Left ventricle myocardium inferior (tissue), 1 donor: ENCODE data around the gene FAM72B. TPM values are rescaled to one million over a fixed set of nuclear protein-coding genes. Genes with fewer than 3 reads are reported as not detected.
"Not testable (repeated sequence)": the region's sequence is repeated elsewhere in the genome, so short reads cannot be mapped to it uniquely, and the experiment has no call there.

Experiments used
- DNase-seq: peaks from one replicate; pipeline ENCODE4 v3.0.0-alpha.2; 2020
- H3K27ac ChIP-seq: fragments of 200-600 bp; replicated peaks from 2 replicates; pipeline ENCODE4 v1.8.0; 2021
- H3K27me3 ChIP-seq: fragments of 200-600 bp; 2 replicates; pipeline ENCODE4 v1.8.0; 2021; ENCODE audit warnings: low read depth
- H3K36me3 ChIP-seq: fragments of 200-600 bp; 2 replicates; pipeline ENCODE4 v1.8.0; 2021
- H3K4me1 ChIP-seq: fragments of 200-600 bp; 2 replicates; pipeline ENCODE4 v1.8.0; 2021
- H3K4me3 ChIP-seq: fragments of 200-600 bp; 2 replicates; pipeline ENCODE4 v1.8.0; 2021; ENCODE audit warnings: mild to moderate bottlenecking, moderate library complexity
- H3K9me3 ChIP-seq: fragments of 200-600 bp; replicated peaks from 2 replicates; pipeline ENCODE4 v1.8.0; 2021
- intact Hi-C: fragments of 100-400 bp; cut with micrococcal nuclease; formaldehyde crosslinking; loops from one replicate; pipeline ENCODE4 v1.11.0; 2022
- total RNA-seq: library from RNA; stranded (reverse); fragmentation: NEBNext Ultra II Directional; extraction: Animal tissue kit (Norgen Biotek cat#: 25700); gene quantifications from one replicate; pipeline ENCODE4 v1.2.1, GENCODE V29; 2021
- donor health status: DM: no; HTN: yes; CAD: no; lungs with severe emphysema.

FAM72B gene
- total RNA-seq, 1 donor from 2014 or later: not detected

GRCh38 chr1:121183867-121184266 lies 273 bp downstream of the FAM72B start:
- H3K36me3 ChIP-seq, H3K27ac ChIP-seq, H3K4me1 ChIP-seq, intact Hi-C loops, H3K9me3 ChIP-seq, H3K27me3 ChIP-seq: not testable (repeated sequence)
- peak overlapping the region; percentile 60 for H3K4me3 ChIP-seq
- peak; percentile 9 for DNase-seq

DNA sequence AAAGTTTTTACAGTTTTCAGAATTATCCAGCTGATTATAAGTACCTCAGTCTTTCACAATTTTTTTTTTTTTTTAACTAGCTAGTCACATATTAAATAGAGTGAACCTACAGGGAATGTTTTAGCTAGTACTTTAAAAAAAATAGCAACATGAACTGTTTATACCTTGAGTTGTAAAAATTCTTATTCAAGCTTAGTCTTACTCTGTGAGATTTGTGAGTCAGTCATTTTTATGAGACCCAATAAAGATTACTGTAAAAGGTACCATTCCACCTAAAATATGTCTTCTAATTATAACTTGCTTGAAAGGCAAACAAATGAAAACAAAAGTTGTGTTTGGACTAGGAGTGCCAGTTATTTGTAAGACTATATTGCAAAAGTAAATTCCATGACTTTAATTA lies 5.9 kb downstream of the FAM72B start:
- H3K27ac ChIP-seq, H3K4me1 ChIP-seq, H3K9me3 ChIP-seq, H3K27me3 ChIP-seq, DNase-seq, H3K4me3 ChIP-seq, H3K36me3 ChIP-seq, intact Hi-C loops: not testable (repeated sequence)

DNA sequence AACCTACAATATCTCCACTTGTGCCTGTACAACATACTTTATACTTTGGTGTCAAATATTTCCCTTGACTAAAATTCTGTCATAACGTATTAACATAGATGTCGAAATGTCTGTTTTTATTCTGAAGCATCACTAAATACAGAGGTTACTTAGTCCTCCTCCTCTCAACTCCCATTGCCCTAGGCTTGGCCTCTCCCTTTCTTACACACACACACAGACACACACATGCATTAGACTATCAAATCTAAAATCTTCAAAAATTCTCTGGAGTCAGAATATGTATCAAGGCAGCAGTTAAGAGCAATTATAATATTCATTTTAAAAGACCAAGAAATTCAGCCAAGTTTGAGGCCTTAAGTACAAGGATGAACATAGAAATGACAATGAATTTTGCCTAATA lies 7.5 kb downstream of the FAM72B start:
- intact Hi-C loops, H3K9me3 ChIP-seq, H3K27ac ChIP-seq, DNase-seq, H3K27me3 ChIP-seq, H3K4me1 ChIP-seq, H3K36me3 ChIP-seq, H3K4me3 ChIP-seq: not testable (repeated sequence)

DNA sequence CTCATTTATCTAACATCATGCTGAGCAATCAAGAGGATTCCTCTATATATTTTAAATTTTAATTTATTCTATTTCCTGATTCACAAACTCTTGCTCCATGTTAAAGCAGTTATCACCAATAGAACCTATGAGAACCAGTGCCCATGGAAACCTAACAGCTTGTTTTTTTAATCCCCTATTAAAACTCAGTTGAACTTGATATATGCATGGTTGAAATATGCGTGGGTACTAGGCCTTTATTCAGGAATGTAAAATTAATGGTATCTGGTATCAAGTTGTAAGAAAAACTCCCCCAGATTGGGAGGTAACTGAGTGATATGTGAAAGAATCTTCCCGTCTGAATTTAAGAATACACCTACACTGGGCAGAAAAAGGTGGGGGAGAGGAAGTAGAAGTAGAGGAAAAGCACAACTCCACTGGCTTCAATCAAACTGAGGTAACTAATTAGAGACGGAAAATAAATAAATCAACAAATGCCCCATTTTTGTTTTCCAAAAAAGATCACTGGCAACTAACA lies 15.9 kb downstream of the FAM72B start:
- intact Hi-C loops, H3K4me1 ChIP-seq, H3K27me3 ChIP-seq, H3K27ac ChIP-seq, DNase-seq, H3K4me3 ChIP-seq, H3K9me3 ChIP-seq, H3K36me3 ChIP-seq: not testable (repeated sequence)

- intact Hi-C loops, H3K4me1 ChIP-seq, H3K4me3 ChIP-seq, DNase-seq, H3K36me3 ChIP-seq, H3K9me3 ChIP-seq, H3K27ac ChIP-seq, H3K27me3 ChIP-seq: not testable (repeated sequence)
Observed at GRCh38 chr1:121167225-121167738, 16.9 kb downstream of the FAM72B start.

- DNase-seq, H3K36me3 ChIP-seq, intact Hi-C loops: not testable (repeated sequence)
Observed at GRCh38 chr1:121165296-121165695, 18.8 kb downstream of the FAM72B start.

DNA sequence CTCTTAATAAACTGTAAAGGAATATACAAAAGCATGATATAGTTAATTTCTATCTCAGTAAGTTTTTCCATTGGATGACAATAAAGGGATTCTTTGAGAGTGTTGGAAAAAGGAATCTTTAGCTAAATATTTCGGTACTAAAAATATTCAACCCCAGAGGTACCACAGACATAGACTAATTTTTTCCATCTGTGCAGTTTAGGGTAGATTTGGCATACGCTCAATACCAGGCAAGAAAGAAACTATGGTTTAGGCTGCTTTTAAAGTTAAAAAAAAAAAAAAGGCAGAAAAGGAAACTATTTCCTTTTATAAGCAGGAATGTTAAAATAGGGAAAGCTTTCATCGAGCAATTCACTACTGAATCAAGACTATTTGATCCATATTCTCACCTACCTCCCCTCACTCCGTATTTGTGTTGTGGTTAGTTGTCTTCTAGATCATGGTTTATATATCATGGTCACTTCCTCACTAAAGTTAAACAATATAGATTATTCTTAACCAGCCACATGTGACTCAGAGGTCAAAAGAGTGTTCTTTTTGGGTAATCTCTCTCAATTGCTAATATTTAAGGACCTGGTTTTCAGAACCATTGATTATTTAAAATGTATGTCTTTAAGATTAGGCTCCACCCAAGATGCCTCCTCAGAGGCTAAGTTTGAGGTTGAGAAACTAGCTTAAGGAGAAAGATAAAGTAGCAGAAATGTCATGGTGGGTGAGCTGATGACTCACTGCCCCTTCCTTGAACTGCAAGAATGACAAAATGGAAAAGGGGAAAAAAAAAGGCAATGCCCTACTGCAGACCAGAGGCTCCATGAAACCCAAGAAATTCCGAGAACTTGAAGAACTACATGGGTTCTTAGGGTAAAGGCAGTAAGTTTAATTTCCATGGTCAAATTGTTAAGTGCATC lies 20.0 kb downstream of the FAM72B start:
- H3K36me3 ChIP-seq, H3K4me3 ChIP-seq, H3K27me3 ChIP-seq, intact Hi-C loops, H3K9me3 ChIP-seq, DNase-seq, H3K4me1 ChIP-seq, H3K27ac ChIP-seq: not testable (repeated sequence)

More at GRCh38 chr1:121165296-121165695, 18.8 kb downstream of the FAM72B start:
- not testable (repeated sequence) for H3K9me3 ChIP-seq, H3K27me3 ChIP-seq, H3K4me1 ChIP-seq, H3K4me3 ChIP-seq, H3K27ac ChIP-seq

DNA sequence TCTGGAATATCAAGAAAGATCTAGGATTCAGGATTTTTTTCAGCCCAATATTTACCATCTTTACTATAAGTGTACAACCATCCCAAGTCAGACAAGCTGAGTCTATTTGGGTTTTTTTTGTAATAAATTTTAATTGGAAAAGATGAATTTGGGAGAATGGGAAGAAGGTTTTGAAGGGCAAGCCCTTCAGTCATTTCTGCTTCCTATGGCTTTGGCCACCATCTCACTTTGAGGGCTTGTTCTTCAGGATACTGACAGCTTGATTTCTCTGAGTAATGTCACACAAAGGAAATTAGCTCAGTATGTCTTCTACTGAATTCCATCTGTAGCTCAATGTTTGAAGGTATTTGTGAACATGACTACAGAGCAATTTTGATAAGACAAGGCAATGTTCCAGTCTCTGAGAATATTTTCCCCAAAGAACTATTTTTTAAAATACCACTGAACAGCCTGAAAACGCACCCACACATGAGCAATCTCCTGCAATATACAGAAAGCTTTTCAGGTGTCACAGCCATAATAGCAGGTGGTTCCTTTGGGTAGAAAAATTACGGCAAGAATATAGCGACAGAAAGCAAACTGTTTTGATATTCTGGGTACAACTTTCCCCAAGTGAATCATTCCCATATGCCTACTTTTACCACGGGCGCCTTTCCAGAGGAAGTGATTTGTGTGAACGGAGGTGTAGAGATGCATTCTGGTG lies 22.8 kb downstream of the FAM72B start:
- H3K36me3 ChIP-seq, H3K4me1 ChIP-seq, H3K27ac ChIP-seq, intact Hi-C loops, H3K27me3 ChIP-seq, H3K4me3 ChIP-seq, H3K9me3 ChIP-seq, DNase-seq: not testable (repeated sequence)

- H3K27me3 ChIP-seq, intact Hi-C loops, H3K36me3 ChIP-seq, H3K4me3 ChIP-seq, H3K9me3 ChIP-seq, DNase-seq, H3K4me1 ChIP-seq, H3K27ac ChIP-seq: not testable (repeated sequence)
Observed at GRCh38 chr1:121160118-121160517, 24.0 kb downstream of the FAM72B start.

DNA sequence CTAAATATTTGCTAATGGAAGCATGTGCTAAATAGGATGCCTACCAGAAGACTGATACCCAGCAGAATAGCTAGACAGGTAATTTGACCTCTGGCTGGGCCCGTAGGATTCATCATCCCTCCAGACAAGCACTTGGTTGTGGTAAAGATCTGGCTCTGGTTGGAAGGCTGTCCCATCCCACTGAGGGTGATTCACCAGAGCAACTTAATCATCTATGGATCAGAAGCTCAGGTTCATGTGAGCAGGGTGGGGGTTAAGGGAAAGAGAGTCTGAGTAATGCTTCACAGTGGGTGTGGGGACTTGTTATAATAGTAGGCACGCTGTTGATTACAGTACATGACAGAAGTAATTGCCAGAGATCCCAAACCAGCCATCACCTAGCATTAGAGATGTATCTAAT lies 26.5 kb downstream of the FAM72B start:
- H3K36me3 ChIP-seq, H3K27me3 ChIP-seq, H3K4me1 ChIP-seq, DNase-seq, H3K9me3 ChIP-seq, intact Hi-C loops, H3K4me3 ChIP-seq, H3K27ac ChIP-seq: not testable (repeated sequence)

- H3K4me3 ChIP-seq, DNase-seq, H3K9me3 ChIP-seq, H3K4me1 ChIP-seq, H3K27me3 ChIP-seq, H3K36me3 ChIP-seq, intact Hi-C loops, H3K27ac ChIP-seq: not testable (repeated sequence)
Observed at GRCh38 chr1:121156958-121157603, 27.1 kb downstream of the FAM72B start.
